Central memory CD4-positive, alpha-beta T cell (primary cell): ENCODE measurements around the gene GRHL1.
A peak's percentile ranks its signal among the peaks of the same experiment; 100 is the strongest.

ENCODE experiments used
- DNase-seq: peaks from one replicate; pipeline ENCODE4 v3.0.0; 2022

The GRHL1 gene

DNA sequence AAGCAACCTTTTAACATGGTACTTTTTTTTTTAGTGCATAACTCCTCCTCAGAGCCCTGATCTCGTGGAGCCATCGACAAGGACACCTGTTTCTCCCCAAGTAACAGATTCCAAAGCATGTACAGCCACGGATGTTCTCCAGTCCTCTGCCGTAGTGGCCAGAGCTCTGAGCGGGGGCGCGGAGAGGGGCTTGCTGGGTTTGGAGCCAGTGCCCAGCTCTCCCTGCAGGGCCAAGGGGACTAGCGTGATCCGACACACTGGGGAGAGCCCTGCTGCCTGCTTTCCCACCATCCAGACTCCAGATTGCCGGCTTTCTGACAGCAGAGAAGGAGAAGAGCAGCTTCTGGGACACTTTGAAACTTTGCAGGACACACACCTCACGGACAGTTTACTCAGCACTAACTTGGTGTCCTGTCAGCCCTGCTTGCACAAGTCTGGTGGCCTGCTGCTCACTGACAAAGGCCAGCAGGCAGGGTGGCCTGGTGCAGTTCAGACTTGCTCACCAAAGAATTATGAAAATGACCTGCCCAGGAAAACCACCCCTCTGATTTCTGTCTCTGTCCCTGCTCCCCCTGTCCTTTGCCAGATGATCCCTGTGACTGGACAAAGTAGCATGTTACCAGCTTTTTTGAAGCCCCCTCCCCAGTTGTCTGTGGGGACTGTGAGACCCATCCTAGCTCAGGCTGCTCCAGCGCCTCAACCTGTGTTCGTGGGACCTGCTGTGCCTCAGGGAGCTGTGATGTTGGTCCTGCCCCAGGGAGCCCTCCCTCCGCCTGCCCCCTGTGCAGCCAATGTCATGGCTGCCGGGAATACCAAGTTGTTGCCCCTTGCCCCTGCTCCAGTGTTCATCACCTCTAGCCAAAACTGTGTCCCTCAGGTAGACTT, 96.4 kb downstream of the GRHL1 start:
- no peak for DNase-seq

DNA sequence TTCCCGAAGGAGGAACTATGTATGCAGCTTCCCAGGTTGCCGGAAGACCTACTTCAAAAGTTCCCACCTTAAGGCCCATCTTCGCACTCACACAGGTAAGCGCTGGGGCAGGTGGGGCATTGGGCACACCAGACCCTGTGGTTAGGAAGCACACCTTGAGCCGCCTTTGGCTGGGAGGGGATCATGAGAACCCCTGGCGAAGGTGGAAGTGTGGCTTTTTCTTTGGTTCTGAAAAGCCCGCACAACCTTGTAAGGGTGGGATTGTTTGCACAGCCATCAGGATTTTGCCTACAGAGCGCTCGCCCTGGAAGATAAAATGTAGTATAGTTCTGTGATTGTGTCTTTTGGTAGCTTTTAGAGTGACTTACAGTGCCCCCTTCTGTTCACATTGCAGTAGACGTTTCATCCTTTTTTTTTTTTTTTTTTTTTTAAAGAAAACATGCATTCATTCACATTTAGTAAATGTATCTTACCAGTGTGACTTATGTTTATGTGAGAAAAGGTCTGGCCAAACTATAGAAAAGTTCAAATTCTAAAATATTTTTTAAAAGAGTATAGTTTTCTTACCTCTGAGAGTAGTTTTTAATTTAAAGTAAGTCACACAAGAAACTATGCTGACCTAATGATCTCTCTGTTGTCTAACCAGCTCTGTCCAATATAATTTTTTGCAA, 97.1 kb downstream of the GRHL1 start:
- DNase-seq = peak; percentile 58
